Activated CD4-positive, alpha-beta memory T cell treated with anti-CD3 and anti-CD28 coated beads, Interleukin-2, amount 10 ng/mL, durations not matched to agents 7 days and 5 days (primary cell): ENCODE measurements around the gene MYT1. TPM values are rescaled to one million over a fixed set of nuclear protein-coding genes. Genes with fewer than 3 reads are reported as not detected.
"Not testable (repeated sequence)": the region's sequence is repeated elsewhere in the genome, so short reads cannot be mapped to it uniquely, and the experiment has no call there.

ENCODE experiments used
- CTCF ChIA-PET: fragments of 350-600 bp; sonication (Branson Sonifier 250); formaldehyde crosslinking; loops from one replicate; lab custom pipeline; 2021; ENCODE audit warnings: antibody characterized with exemption, inconsistent platforms; lab: Charles Lee
- POLR2A ChIA-PET: fragments of 350-600 bp; sonication (Branson Sonifier 250); formaldehyde crosslinking; loops from one replicate; lab custom pipeline; 2021; ENCODE audit warnings: antibody characterized with exemption; lab: Charles Lee
- DNase-seq: peaks from one replicate; pipeline ENCODE4 v3.0.0-alpha.2; 2020
- H3K27ac Mint-ChIP-seq: one replicate; pipeline ENCODE4 v1.8.0; 2021; ENCODE audit warnings: mild to moderate bottlenecking, mixed read lengths
- H3K27me3 Mint-ChIP-seq: one replicate; pipeline ENCODE4 v1.8.0; 2021; ENCODE audit warnings: mixed read lengths
- H3K36me3 Mint-ChIP-seq: one replicate; pipeline ENCODE4 v1.8.0; 2021; ENCODE audit warnings: low read depth, mixed read lengths
- H3K4me1 Mint-ChIP-seq: one replicate; pipeline ENCODE4 v1.8.0; 2021; ENCODE audit warnings: mixed read lengths
- H3K4me3 Mint-ChIP-seq: one replicate; pipeline ENCODE4 v1.8.0; 2021; ENCODE audit warnings: mild to moderate bottlenecking, mixed read lengths
- H3K9me3 Mint-ChIP-seq: one replicate; pipeline ENCODE4 v1.8.0; 2021; ENCODE audit warnings: mixed read lengths
- total RNA-seq, 2 experiments: library from RNA; stranded (reverse); gene quantifications; one replicate each; pipeline ENCODE4 v1.2.3, GENCODE V29; 2021

The MYT1 gene
- total RNA-seq, 2 experiments from 2014 or later, result not detected

- CTCF ChIA-PET, H3K27me3 Mint-ChIP-seq, H3K9me3 Mint-ChIP-seq, POLR2A ChIA-PET, H3K36me3 Mint-ChIP-seq, H3K27ac Mint-ChIP-seq, DNase-seq, H3K4me3 Mint-ChIP-seq: not testable (repeated sequence)
- H3K4me1 Mint-ChIP-seq, result peaks cover 11% of the 10 kb centered on the region
These were observed 23.0 kb downstream of the MYT1 start for GRCh38 chr20:64187213-64187612.

DNA sequence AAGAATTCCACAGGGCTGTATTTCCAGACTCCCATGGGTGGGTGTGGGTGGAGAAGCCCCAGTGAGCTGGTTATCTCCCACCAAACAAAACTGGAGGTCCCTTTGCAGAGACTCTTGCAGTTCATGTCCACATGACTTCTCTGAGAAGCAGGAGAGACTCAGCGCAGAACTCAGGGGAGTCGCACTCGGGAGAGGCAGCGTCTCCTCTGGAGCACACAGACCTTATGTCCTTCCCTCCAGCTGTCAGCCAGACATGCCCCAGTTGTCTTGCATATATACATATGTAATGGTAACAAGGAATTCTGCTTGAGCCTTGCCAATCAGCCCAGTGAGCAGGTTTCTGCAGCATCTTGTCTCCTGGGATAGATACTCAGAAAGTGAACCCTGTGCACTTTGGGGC, 23.8 kb downstream of the MYT1 start:
- H3K4me3 Mint-ChIP-seq, result no peak overlapping the region
- POLR2A ChIA-PET, result no interaction called here
- H3K9me3 Mint-ChIP-seq, result peaks cover 7% of the 10 kb centered on the region
- CTCF ChIA-PET, result no interaction called here
- peaks cover 4% of the 10 kb centered on the region for H3K27me3 Mint-ChIP-seq
- H3K4me1 Mint-ChIP-seq, result peaks cover 14% of the 10 kb centered on the region
- DNase-seq, result no peak
- no peak overlapping the region for H3K27ac Mint-ChIP-seq
- H3K36me3 Mint-ChIP-seq, result peaks cover 3% of the 10 kb centered on the region

- Mint-ChIP-seq H3K27ac (no peak overlapping the region), H3K4me1 (peaks cover 15% of the 10 kb centered on the region), H3K36me3 (peaks cover 3% of the 10 kb centered on the region), H3K9me3 (peaks cover 7% of the 10 kb centered on the region), H3K4me3 (no peak overlapping the region), H3K27me3 (peaks cover 4% of the 10 kb centered on the region)
- ChIA-PET POLR2A (no interaction called here), CTCF (no interaction called here)
- DNase-seq, result no peak
These were observed 24.7 kb downstream of the MYT1 start for GRCh38 chr20:64188682-64189529.

DNA sequence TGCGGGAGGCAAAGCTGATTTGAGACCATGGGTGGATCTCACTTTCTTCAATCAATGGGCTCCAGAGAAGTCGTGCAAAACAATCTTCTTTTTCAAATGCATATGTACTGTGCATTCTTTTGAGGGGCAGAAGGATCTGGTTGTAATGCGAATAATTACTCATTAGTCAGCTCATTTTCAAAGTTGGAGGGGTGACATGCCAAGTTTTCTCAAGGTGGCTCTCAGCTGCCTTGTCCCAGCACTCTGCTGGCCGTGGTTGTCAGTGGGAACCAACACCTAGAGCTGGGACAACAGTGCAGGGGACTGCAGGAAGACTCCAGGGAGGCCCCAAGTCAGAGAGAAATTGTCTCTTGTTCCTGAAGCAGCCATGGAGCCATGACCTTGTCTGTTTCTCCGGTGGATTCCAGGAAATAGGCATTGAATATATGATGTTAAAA, 25.3 kb downstream of the MYT1 start:
- CTCF ChIA-PET, result no interaction called here
- H3K36me3 Mint-ChIP-seq, result peaks cover 3% of the 10 kb centered on the region
- no peak overlapping the region for H3K27ac Mint-ChIP-seq
- peaks cover 5% of the 10 kb centered on the region for H3K27me3 Mint-ChIP-seq
- H3K4me3 Mint-ChIP-seq, result no peak overlapping the region
- H3K4me1 Mint-ChIP-seq, result peaks cover 13% of the 10 kb centered on the region
- peaks cover 7% of the 10 kb centered on the region for H3K9me3 Mint-ChIP-seq
- no peak for DNase-seq
- POLR2A ChIA-PET, result no interaction called here

- CTCF ChIA-PET, result no interaction called here
- POLR2A ChIA-PET, result no interaction called here
- Mint-ChIP-seq H3K4me3 (no peak overlapping the region), H3K27ac (no peak overlapping the region), H3K36me3 (peaks cover 2% of the 10 kb centered on the region), H3K4me1 (peaks cover 8% of the 10 kb centered on the region), H3K27me3 (peaks cover 5% of the 10 kb centered on the region), H3K9me3 (peaks cover 4% of the 10 kb centered on the region)
- DNase-seq, result no peak
These were observed 25.7 kb downstream of the MYT1 start for GRCh38 chr20:64189986-64190385.

- peaks cover 3% of the 10 kb centered on the region for H3K9me3 Mint-ChIP-seq
- H3K27me3 Mint-ChIP-seq, result peaks cover 5% of the 10 kb centered on the region
- H3K4me3 Mint-ChIP-seq, result no peak overlapping the region
- ChIA-PET CTCF (no interaction called here), POLR2A (no interaction called here)
- H3K4me1 Mint-ChIP-seq, result peaks cover 4% of the 10 kb centered on the region
- H3K27ac Mint-ChIP-seq, result no peak overlapping the region
- no peak for DNase-seq
- no peaks in the 10 kb centered on the region for H3K36me3 Mint-ChIP-seq
These were observed 26.8 kb downstream of the MYT1 start for GRCh38 chr20:64191002-64191401.

- ChIA-PET CTCF (no interaction called here), POLR2A (no interaction called here)
- no peak for DNase-seq
- Mint-ChIP-seq H3K9me3 (no peaks in the 10 kb centered on the region), H3K36me3 (no peaks in the 10 kb centered on the region), H3K4me3 (no peak overlapping the region), H3K4me1 (peaks cover 4% of the 10 kb centered on the region), H3K27ac (no peak overlapping the region), H3K27me3 (peaks cover 5% of the 10 kb centered on the region)
These were observed 28.2 kb downstream of the MYT1 start for GRCh38 chr20:64192406-64192805.

DNA sequence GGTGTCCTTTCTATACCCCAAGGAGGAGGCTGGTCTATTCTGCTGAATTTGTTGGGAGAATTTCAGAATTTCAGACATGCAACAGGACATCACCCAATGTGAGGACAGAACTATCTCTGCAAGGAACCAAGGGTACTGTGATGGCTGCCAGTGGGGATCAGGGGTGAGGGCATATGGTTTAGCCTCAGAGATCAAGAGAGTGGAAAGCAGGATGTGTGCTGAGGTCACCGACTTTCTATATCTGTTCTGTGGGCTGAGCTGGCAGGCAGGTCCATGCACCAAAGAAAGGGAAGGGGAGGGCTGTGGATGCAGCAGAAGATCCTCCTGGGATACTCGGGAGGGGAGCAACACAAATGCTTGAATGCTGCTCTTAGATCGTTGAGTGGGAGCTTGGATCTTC, 28.8 kb downstream of the MYT1 start:
- Mint-ChIP-seq H3K4me3 (no peak overlapping the region), H3K27ac (no peak overlapping the region), H3K27me3 (peaks cover 5% of the 10 kb centered on the region), H3K9me3 (no peaks in the 10 kb centered on the region), H3K4me1 (peaks cover 4% of the 10 kb centered on the region), H3K36me3 (no peaks in the 10 kb centered on the region)
- DNase-seq, result no peak
- POLR2A ChIA-PET, result no interaction called here
- CTCF ChIA-PET, result no interaction called here

DNA sequence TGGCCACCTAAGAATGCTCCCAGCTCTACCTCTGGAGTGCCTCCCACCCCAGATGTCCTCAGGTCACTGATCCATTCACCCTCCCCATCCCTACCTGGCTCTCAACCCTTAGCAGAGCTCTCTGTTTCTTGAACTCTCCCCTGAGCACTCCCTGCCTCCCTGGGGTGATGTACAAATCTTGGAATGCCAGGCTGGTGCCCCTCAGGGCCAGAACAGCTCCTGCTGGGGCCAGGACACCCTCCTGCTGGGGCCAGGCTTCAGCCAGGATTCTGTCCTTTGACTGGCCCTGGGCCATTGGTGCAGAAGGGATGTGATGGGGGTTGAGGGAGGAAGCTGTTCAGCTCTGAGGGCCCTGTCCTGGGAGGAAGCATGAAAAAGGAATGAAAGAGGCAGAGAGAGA, 30.0 kb downstream of the MYT1 start:
- no peak for DNase-seq
- H3K27me3 Mint-ChIP-seq, result peaks cover 5% of the 10 kb centered on the region
- H3K4me1 Mint-ChIP-seq, result peaks cover 4% of the 10 kb centered on the region
- no peak overlapping the region for H3K4me3 Mint-ChIP-seq
- no peaks in the 10 kb centered on the region for H3K9me3 Mint-ChIP-seq
- H3K27ac Mint-ChIP-seq, result no peak overlapping the region
- H3K36me3 Mint-ChIP-seq, result no peaks in the 10 kb centered on the region
- ChIA-PET POLR2A (interaction anchor here (1.4 kb wide), 1 partner anchor 9 kb away, joined by 3 read pairs; no protein-coding TSS in a partner anchor), CTCF (no interaction called here)

DNA sequence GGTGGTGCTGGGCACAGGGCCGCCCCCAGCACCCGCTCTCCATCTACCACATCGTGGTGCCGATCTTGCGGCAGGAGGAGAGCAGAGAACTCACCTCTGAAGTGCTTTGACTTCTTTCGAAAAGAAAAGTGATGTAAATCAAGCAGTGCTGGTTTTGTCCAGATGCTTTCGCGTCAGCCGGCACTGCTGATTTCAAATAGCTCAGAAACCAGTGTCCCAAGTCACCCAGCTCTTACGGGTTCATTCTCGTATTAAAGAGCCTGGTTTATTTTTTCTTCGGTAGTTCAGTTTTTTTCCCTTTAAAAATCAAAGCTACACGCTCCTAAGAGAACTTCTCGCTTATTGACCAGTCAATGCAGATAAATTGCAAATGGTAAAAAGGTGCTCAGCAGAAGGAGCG, 32.1 kb downstream of the MYT1 start:
- no peak for DNase-seq
- ChIA-PET CTCF (no interaction called here), POLR2A (no interaction called here)
- Mint-ChIP-seq H3K27ac (no peak overlapping the region), H3K27me3 (peaks cover 5% of the 10 kb centered on the region), H3K4me3 (no peak overlapping the region), H3K9me3 (peaks cover 1% of the 10 kb centered on the region), H3K36me3 (no peaks in the 10 kb centered on the region), H3K4me1 (peaks cover 4% of the 10 kb centered on the region)

DNA sequence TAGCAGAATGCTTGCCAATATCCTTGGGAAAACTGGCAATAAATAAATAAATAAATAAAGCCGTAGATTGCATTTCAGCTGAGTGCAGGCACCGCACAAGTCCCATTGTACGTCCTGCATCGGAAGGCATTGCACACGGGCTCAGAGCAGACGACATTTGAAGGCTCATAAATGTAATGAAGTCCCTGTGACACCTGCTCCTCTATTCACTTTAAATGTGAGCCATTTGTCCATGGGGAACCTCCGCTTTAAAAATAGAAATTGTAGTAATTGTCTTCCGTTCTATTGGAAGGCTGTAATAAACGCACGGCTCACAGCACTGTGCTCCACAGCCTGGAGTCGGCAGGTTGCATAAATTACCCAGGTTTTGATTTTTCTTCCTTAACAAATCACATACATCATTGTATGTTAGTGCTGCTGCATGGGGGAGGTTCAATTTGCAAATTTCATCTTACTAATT, 32.6 kb downstream of the MYT1 start:
- peaks cover 5% of the 10 kb centered on the region for H3K27me3 Mint-ChIP-seq
- CTCF ChIA-PET, result no interaction called here
- no peak for DNase-seq
- H3K27ac Mint-ChIP-seq, result no peak overlapping the region
- POLR2A ChIA-PET, result no interaction called here
- H3K4me1 Mint-ChIP-seq, result peaks cover 4% of the 10 kb centered on the region
- H3K9me3 Mint-ChIP-seq, result peaks cover 3% of the 10 kb centered on the region
- no peaks in the 10 kb centered on the region for H3K36me3 Mint-ChIP-seq
- H3K4me3 Mint-ChIP-seq, result no peak overlapping the region

DNA sequence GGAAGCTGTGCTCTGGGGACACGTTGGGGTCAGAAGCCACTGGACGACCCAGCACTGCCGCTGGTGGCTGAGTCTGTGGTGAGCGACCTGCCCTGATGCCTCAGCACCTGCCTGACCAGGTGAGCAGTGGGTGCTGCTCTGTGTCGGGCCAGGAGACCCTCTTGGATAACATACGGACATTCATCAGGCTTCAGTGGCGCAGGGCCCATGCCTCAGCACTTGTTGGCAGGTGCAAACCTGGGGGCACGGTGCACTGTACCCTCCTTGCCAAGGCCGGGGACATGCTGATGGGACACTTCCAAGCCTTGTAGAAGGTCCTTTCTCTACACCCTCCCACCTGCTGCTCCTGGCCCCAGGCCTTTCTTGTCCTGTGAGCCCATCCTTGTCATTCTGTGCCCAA, 34.1 kb downstream of the MYT1 start:
- peaks cover 1% of the 10 kb centered on the region for H3K27me3 Mint-ChIP-seq

DNA sequence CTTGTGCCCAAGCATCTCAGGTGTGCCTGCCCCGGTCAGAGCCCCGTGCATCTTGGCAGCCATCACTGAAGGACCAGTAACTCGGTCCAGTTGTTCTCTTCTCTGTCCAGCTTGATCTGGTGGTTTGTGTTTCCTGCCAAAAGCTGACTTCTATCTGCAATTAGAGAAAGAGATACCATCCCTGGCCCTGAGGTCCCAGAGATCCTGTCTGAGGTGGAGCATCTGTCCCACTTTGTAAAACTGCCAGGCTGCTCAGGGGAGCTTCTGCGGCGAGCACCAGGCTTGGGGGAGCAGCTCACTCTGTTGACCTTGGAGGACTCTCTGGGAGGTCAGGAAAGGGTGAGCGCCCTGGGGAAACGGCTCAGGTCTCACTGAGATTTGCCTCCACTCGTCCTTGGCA, 35.1 kb downstream of the MYT1 start:
- H3K9me3 Mint-ChIP-seq, result peaks cover 3% of the 10 kb centered on the region
- CTCF ChIA-PET, result no interaction called here
- no peaks in the 10 kb centered on the region for H3K4me1 Mint-ChIP-seq
- H3K36me3 Mint-ChIP-seq, result no peaks in the 10 kb centered on the region
- H3K27ac Mint-ChIP-seq, result no peak overlapping the region
- POLR2A ChIA-PET, result no interaction called here
- peaks cover under 1% of the 10 kb centered on the region for H3K27me3 Mint-ChIP-seq
- no peak for DNase-seq
- no peak overlapping the region for H3K4me3 Mint-ChIP-seq

More for the DNA sequence above, 34.1 kb downstream of the MYT1 start:
- ChIA-PET CTCF (no interaction called here), POLR2A (no interaction called here)
- no peak for DNase-seq
- no peak overlapping the region for H3K4me3 Mint-ChIP-seq
- no peaks in the 10 kb centered on the region for H3K4me1 Mint-ChIP-seq
- no peak overlapping the region for H3K27ac Mint-ChIP-seq
- H3K9me3 Mint-ChIP-seq, result peaks cover 3% of the 10 kb centered on the region
- no peaks in the 10 kb centered on the region for H3K36me3 Mint-ChIP-seq

GRCh38 chr20:64200740-64201139, 36.5 kb downstream of the MYT1 start:
- Mint-ChIP-seq H3K36me3 (no peaks in the 10 kb centered on the region), H3K9me3 (peaks cover 3% of the 10 kb centered on the region), H3K4me1 (no peaks in the 10 kb centered on the region), H3K27ac (no peak overlapping the region), H3K27me3 (no peaks in the 10 kb centered on the region), H3K4me3 (no peak overlapping the region)
- no peak for DNase-seq
- ChIA-PET POLR2A (no interaction called here), CTCF (no interaction called here)
